DOHH2 (cell line): Measurements from ENCODE around the gene TRIM42.

ENCODE experiments used
- H3F3A ChIP-seq: fragments of 200-600 bp; sonication (generic), shearing (Covaris generic); 2 replicates; pipeline ENCODE4 v1.6.0; 2016; ENCODE audit warnings: antibody characterized with exemption, mild to moderate bottlenecking; ENCODE audit not compliant: control insufficient read depth, insufficient read depth
- H3K27ac ChIP-seq: fragments of 200-600 bp; sonication (generic); 2 replicates; pipeline ENCODE4 v1.5.1; 2014; ENCODE audit warnings: low read depth, mild to moderate bottlenecking, low read length, moderate library complexity
- H3K27me3 ChIP-seq: fragments of 200-600 bp; sonication (generic); 2 replicates; pipeline ENCODE4 v1.6.1; 2014; ENCODE audit warnings: mild to moderate bottlenecking, low read length, mixed read lengths; ENCODE audit not compliant: control insufficient read depth
- H3K36me3 ChIP-seq: fragments of 200-600 bp; sonication (generic); 2 replicates; pipeline ENCODE4 v1.6.1; 2014; ENCODE audit warnings: mild to moderate bottlenecking, low read length, moderate library complexity, mixed read lengths; ENCODE audit not compliant: control insufficient read depth
- H3K4me1 ChIP-seq: fragments of 200-600 bp; sonication (generic); 2 replicates; pipeline ENCODE4 v1.6.1; 2014; ENCODE audit warnings: mild to moderate bottlenecking, low read length, mixed read lengths; ENCODE audit not compliant: control insufficient read depth
- H3K4me2 ChIP-seq: fragments of 200-600 bp; sonication (generic); 2 replicates; pipeline ENCODE4 v1.6.0; 2014; ENCODE audit warnings: mild to moderate bottlenecking, low read length, moderate library complexity
- H3K4me3 ChIP-seq: fragments of 200-600 bp; sonication (generic); 2 replicates; pipeline ENCODE4 v1.5.1; 2014; ENCODE audit warnings: mild to moderate bottlenecking, low read length, mixed read lengths
- H3K79me2 ChIP-seq: fragments of 200-600 bp; sonication (generic); 2 replicates; pipeline ENCODE4 v1.6.1; 2014; ENCODE audit warnings: mild to moderate bottlenecking, low read length, mixed read lengths; ENCODE audit not compliant: control insufficient read depth
- H3K9me2 ChIP-seq: fragments of 200-600 bp; sonication (generic); replicated peaks from 2 replicates; pipeline ENCODE4 v1.6.1; 2014; ENCODE audit warnings: mild to moderate bottlenecking, low read length, mixed read lengths; ENCODE audit not compliant: control insufficient read depth
- H3K9me3 ChIP-seq: fragments of 200-600 bp; sonication (generic); 2 replicates; pipeline ENCODE4 v1.6.1; 2014; ENCODE audit warnings: antibody characterized with exemption, low read length, mixed read lengths; ENCODE audit not compliant: control insufficient read depth, insufficient read depth
- H4K20me1 ChIP-seq: fragments of 200-600 bp; sonication (generic); 2 replicates; pipeline ENCODE4 v1.6.0; 2014; ENCODE audit warnings: low read depth, mild to moderate bottlenecking, antibody characterized with exemption, low read length, moderate library complexity; ENCODE audit not compliant: control insufficient read depth, insufficient read depth
- EZH2phosphoT487 ChIP-seq: fragments of 200-600 bp; sonication (generic); IDR thresholded peaks from 2 replicates; pipeline ENCODE4 v1.6.1; 2017; ENCODE audit warnings: borderline replicate concordance, mild to moderate bottlenecking, antibody characterized with exemption, low read length, moderate library complexity, mixed read lengths
- TF ChIP-seq, protein P1 (sequence below): fragments of 200-600 bp; sonication (generic); IDR thresholded peaks from one replicate; pipeline ENCODE4 v1.5.1; 2014; ENCODE audit warnings: antibody characterized with exemption, mild to moderate bottlenecking, low read depth, low read length; ENCODE audit not compliant: poor library complexity, severe bottlenecking

Gene TRIM42

DNA sequence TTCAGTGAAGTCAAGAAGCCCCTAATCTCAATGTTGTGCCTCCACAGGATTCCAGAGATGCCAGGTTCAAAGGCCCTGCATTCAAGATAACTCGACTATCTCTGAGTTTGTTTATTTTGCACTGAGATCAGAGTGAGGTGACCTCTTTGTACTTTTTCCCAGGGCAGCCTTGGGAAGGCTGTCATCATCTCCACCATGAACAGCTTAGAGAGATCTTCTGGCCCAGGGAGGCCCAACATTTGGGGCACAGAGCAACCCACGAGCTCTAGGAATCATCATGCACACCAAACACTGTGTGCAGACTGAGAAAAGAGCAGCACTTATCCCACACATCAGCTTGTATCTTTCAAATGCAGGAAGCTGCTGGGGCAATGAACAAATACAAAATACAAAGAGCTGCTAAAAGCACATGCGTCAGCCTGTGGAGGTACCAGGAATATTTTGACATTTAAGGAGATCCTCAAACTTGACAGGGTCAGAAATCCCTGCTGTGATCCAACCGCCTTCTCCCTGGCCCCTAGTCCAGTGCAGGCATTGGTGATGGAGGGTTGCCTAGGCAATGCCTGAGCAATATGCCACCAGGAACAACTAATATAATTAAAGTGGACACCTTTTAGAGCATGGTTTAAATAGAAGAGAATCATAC lies 33.6 kb downstream of the TRIM42 start:
- TF ChIP-seq EZH2phosphoT487: no peak
- TF ChIP-seq, protein P1, sequence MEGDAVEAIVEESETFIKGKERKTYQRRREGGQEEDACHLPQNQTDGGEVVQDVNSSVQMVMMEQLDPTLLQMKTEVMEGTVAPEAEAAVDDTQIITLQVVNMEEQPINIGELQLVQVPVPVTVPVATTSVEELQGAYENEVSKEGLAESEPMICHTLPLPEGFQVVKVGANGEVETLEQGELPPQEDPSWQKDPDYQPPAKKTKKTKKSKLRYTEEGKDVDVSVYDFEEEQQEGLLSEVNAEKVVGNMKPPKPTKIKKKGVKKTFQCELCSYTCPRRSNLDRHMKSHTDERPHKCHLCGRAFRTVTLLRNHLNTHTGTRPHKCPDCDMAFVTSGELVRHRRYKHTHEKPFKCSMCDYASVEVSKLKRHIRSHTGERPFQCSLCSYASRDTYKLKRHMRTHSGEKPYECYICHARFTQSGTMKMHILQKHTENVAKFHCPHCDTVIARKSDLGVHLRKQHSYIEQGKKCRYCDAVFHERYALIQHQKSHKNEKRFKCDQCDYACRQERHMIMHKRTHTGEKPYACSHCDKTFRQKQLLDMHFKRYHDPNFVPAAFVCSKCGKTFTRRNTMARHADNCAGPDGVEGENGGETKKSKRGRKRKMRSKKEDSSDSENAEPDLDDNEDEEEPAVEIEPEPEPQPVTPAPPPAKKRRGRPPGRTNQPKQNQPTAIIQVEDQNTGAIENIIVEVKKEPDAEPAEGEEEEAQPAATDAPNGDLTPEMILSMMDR: no peak
- H3K9me2 ChIP-seq: no peaks in the 10 kb centered on the region
- H3K4me1 ChIP-seq: no peaks in the 10 kb centered on the region
- no peaks in the 10 kb centered on the region for H3K36me3 ChIP-seq
- no peaks in the 10 kb centered on the region for H3F3A ChIP-seq
- H4K20me1 ChIP-seq: no peaks in the 10 kb centered on the region
- no peaks in the 10 kb centered on the region for H3K79me2 ChIP-seq
- no peaks in the 10 kb centered on the region for H3K9me3 ChIP-seq
- H3K27ac ChIP-seq: no peak overlapping the region
- H3K4me3 ChIP-seq: no peak overlapping the region
- peaks cover 2% of the 10 kb centered on the region; the same call in 1 of the 2 replicates for H3K27me3 ChIP-seq
- no peak overlapping the region for H3K4me2 ChIP-seq

DNA sequence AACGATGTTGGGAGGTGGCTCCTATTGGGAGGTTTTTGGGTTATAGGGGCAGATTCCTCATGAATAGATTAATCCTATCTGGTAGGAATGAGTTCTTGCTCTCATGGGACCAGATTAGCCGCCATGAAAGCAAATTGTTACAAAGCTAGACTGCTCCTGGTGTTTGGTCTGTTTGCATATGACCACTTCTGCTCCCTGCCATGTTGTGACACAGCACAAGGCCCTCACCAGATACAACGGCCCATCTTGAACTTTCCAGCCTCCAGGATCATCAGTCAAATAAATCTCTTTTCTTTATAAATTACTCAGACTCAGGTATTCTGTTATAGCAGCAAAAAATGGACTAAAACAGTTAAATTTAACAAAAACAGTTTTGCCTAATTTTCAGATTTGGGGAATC lies 34.4 kb downstream of the TRIM42 start:
- H3K4me1 ChIP-seq: no peaks in the 10 kb centered on the region
- TF ChIP-seq, protein P1: no peak
- TF ChIP-seq EZH2phosphoT487: no peak
- H3K27ac ChIP-seq: no peak overlapping the region
- H3K79me2 ChIP-seq: no peaks in the 10 kb centered on the region
- no peaks in the 10 kb centered on the region for H3F3A ChIP-seq
- H3K36me3 ChIP-seq: no peaks in the 10 kb centered on the region
- H3K9me3 ChIP-seq: no peaks in the 10 kb centered on the region
- no peaks in the 10 kb centered on the region for H4K20me1 ChIP-seq
- no peaks in the 10 kb centered on the region for H3K9me2 ChIP-seq
- H3K4me2 ChIP-seq: no peak overlapping the region
- H3K4me3 ChIP-seq: no peak overlapping the region
- H3K27me3 ChIP-seq: peaks cover 2% of the 10 kb centered on the region; the same call in 1 of the 2 replicates

DNA sequence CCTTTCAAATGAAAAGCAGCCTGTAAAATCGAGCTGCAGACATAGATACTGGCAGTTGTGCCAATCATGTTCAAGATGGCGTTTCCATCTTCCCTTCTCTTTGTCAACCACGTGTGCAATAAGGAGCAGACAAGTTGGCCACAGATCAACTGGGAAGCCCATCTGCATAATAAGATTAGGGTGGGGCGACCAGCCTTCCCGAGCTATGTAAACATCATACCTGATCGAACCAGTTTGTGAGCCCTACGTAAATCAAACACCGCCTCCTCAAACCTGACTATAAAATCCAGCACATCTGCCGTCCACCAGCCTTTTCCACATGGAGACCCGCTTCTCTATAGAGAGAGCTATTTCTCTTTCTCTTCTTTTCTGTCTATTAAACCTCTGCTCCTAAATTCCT lies 37.2 kb downstream of the TRIM42 start:
- TF ChIP-seq EZH2phosphoT487: no peak
- no peak overlapping the region for H3K4me2 ChIP-seq

DNA sequence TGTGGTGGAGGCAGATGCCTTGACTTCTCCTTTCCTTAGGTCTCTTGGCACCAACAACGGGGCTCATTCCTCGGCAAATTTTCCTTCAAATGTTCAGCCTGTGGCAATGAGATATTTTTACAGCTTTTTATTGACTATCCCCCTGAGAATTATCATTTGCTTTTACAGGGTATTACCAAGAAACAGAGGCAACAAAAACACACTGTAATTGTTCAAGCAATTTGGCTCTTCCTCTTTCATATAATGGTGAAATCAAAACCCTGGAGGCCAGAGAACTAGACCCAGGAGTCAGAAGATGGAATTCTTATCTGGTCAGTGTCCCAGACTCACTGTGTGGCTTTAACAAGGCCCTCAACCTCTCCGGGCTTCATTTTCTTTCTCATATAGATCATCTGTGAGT lies 40.1 kb downstream of the TRIM42 start:
- TF ChIP-seq EZH2phosphoT487: no peak
- TF ChIP-seq, protein P1: no peak
- no peaks in the 10 kb centered on the region for H3K36me3 ChIP-seq

More for the DNA sequence above, 37.2 kb downstream of the TRIM42 start:
- no peak overlapping the region for H3K27ac ChIP-seq
- H3K9me3 ChIP-seq: no peaks in the 10 kb centered on the region
- no peak overlapping the region for H3K4me3 ChIP-seq
- no peaks in the 10 kb centered on the region for H3K36me3 ChIP-seq
- no peaks in the 10 kb centered on the region for H3K9me2 ChIP-seq
- no peaks in the 10 kb centered on the region for H3K79me2 ChIP-seq
- peaks cover 2% of the 10 kb centered on the region; the same call in 1 of the 2 replicates for H3K27me3 ChIP-seq
- H4K20me1 ChIP-seq: no peaks in the 10 kb centered on the region
- no peaks in the 10 kb centered on the region for H3F3A ChIP-seq
- H3K4me1 ChIP-seq: no peaks in the 10 kb centered on the region

More for the DNA sequence above, 40.1 kb downstream of the TRIM42 start:
- no peak overlapping the region for H3K4me2 ChIP-seq
- no peaks in the 10 kb centered on the region for H3F3A ChIP-seq
- no peaks in the 10 kb centered on the region for H3K27me3 ChIP-seq
- H4K20me1 ChIP-seq: no peaks in the 10 kb centered on the region
- H3K9me3 ChIP-seq: no peaks in the 10 kb centered on the region
- no peak overlapping the region for H3K27ac ChIP-seq
- no peaks in the 10 kb centered on the region for H3K9me2 ChIP-seq
- no peak overlapping the region for H3K4me3 ChIP-seq
- H3K79me2 ChIP-seq: no peaks in the 10 kb centered on the region
- H3K4me1 ChIP-seq: no peaks in the 10 kb centered on the region
